HG02870 (cell line): Measurements from ENCODE around the gene GDF2.

ENCODE experiments used
- ATAC-seq: cut with Tn5 transposase; IDR thresholded peaks from one replicate; pipeline ENCODE4 v1.9.1; 2021; ENCODE audit warnings: mild to moderate bottlenecking, moderate library complexity; ENCODE audit not compliant: unreplicated experiment

The GDF2 gene

GRCh38 chr10:47350671-47351640, 28.7 kb downstream of the GDF2 start:
- no peak for ATAC-seq

- no peak for ATAC-seq
These were observed 29.9 kb downstream of the GDF2 start for GRCh38 chr10:47351899-47352815.

- ATAC-seq = no peak
These were observed 31.1 kb downstream of the GDF2 start for GRCh38 chr10:47353351-47353750.

GRCh38 chr10:47354165-47354564, 31.9 kb downstream of the GDF2 start:
- no peak for ATAC-seq

GRCh38 chr10:47354900-47355299, 32.6 kb downstream of the GDF2 start:
- ATAC-seq = no peak

GRCh38 chr10:47356708-47357107, 34.5 kb downstream of the GDF2 start:
- ATAC-seq = no peak

- ATAC-seq = no peak
These were observed 34.9 kb downstream of the GDF2 start for GRCh38 chr10:47357131-47357582.

GRCh38 chr10:47357911-47358310, 35.7 kb downstream of the GDF2 start:
- ATAC-seq = no peak

GRCh38 chr10:47358457-47358856, 36.2 kb downstream of the GDF2 start:
- ATAC-seq = no peak

GRCh38 chr10:47359101-47359500, 36.8 kb downstream of the GDF2 start:
- ATAC-seq = no peak

GRCh38 chr10:47359626-47360418, 37.6 kb downstream of the GDF2 start:
- no peak for ATAC-seq

GRCh38 chr10:47360419-47361040, 38.3 kb downstream of the GDF2 start:
- ATAC-seq = no peak

GRCh38 chr10:47361293-47361692, 39.0 kb downstream of the GDF2 start:
- ATAC-seq = no peak

GRCh38 chr10:47362199-47362598, 39.9 kb downstream of the GDF2 start:
- no peak for ATAC-seq

- no peak for ATAC-seq
These were observed 41.5 kb downstream of the GDF2 start for GRCh38 chr10:47363781-47364180.

GRCh38 chr10:47364366-47364765, 42.1 kb downstream of the GDF2 start:
- no peak for ATAC-seq

- no peak for ATAC-seq
These were observed 42.7 kb downstream of the GDF2 start for GRCh38 chr10:47364911-47365310.

- ATAC-seq = no peak
These were observed 43.4 kb downstream of the GDF2 start for GRCh38 chr10:47365431-47366180.

GRCh38 chr10:47366181-47366631, 44.0 kb downstream of the GDF2 start:
- no peak for ATAC-seq
